Uterus (tissue), 2 donors: ENCODE data around the gene ACVR1B.

Experiments used
- CTCF ChIP-seq, 4 experiments: fragments of 200-600 bp in 2 of 4; fragments of 450-650 bp in 2 of 4; sonication (generic) in 2 of 4; IDR thresholded peaks; one replicate each; pipeline ENCODE4 v1.5.1; 2016 to 2019; ENCODE audit warnings: antibody characterized with exemption in 4 of 4, mild to moderate bottlenecking in 2 of 4, moderate library complexity in 1 of 4
- POLR2A ChIP-seq, 2 donors: fragments of 450-650 bp; IDR thresholded peaks; one replicate each; pipeline ENCODE4 v1.6.1; 2016; ENCODE audit warnings: antibody characterized with exemption in 2 of 2, mild to moderate bottlenecking in 1 of 2, moderate library complexity in 1 of 2

- TF ChIP-seq CTCF (IDR thresholded peaks at IDR 0.05) (no peak), POLR2A (IDR thresholded peaks at IDR 0.05) (no peak)
Measured at GRCh38 chr12:51950682-51951198, 759 bp upstream of the ACVR1B start.
